HG03565 (cell line): ENCODE data around the gene SLC66A2.
"Not testable (repeated sequence)": the region's sequence is repeated elsewhere in the genome, so short reads cannot be mapped to it uniquely, and the experiment has no call there.

Experiments used
- ATAC-seq: cut with Tn5 transposase; IDR thresholded peaks from one replicate; pipeline ENCODE4 v1.9.1; 2021; ENCODE audit warnings: mild to moderate bottlenecking, moderate library complexity; ENCODE audit not compliant: unreplicated experiment

The SLC66A2 gene

DNA sequence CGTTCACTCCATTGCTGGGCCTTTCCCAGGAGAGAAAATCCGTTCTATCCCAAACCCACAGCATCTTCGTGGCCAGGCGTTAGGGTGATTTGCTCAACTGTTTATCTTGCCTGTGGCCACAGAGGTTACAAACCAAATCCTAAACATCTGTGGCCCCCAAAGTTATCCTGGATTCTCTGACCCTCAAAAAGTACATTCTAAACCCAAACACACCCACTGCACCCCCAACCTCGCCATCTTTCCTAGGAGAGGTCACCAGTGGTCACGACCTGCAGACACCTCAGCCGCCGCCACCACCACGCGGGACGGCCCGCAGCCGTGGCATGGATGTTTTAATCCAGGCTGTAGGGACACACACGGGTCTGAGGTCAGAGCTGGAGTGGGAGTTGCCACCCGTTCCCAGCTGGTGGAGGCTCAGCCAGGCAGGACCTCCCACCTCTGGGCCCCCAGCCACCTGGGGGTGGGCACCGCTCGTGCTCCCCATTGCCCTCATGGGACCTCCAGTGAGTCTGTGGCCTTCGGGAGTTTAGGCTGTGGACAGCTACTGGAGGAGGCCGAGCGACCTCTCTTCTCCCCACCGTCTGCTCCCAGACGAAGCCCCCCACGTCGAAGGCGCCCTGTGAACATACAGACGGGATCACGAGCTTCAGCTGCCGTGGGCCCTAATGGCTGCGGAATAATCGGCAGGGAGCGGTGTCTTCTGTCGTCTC is 81.7 kb downstream of the SLC66A2 start:
- ATAC-seq: no peak

- ATAC-seq: no peak
Measured at GRCh38 chr18:79868811-79869541, 82.5 kb downstream of the SLC66A2 start.

GRCh38 chr18:79868168-79868784 is 83.2 kb downstream of the SLC66A2 start:
- no peak for ATAC-seq

DNA sequence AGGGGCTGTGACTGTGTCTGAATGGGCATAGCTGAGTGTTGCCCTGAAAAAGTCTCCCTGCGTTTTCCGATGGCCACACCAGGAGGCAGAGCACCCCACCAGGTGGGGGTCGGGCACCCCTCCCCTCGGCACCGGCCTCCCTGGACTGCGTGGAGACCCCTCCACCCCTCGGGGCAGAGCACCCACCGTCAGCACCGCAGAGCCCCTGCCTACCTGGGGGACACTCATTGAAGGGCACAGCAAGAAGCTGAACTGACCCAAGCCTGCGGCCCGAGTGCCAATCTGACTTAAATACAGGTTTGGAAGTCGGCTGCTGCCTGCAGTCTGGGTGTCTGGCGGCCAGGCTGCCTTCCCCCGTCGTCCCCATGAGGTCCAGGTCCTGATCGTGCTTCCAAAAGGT is 83.8 kb downstream of the SLC66A2 start:
- ATAC-seq: no peak

GRCh38 chr18:79866889-79867574 is 84.4 kb downstream of the SLC66A2 start:
- no peak for ATAC-seq

DNA sequence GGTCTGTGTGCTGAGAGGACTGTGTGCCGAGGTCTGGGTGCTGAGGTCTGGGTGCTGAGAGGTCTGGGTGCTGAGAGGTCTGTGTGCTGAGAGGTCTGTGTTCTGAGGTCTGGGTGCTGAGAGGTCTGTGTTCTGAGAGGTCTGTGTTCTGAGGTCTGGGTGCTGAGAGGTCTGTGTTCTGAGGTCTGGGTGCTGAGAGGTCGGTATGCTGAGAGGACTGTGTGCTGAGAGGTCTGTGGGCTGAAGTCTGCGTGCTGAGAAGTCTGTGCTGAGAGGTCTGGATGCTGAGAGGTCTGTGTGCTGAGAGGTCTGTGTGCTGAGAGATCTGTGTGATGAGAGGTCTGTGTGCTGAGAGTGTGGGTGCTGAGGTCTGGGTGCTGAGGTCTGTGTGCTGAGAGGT is 85.5 kb downstream of the SLC66A2 start:
- ATAC-seq: not testable (repeated sequence)

DNA sequence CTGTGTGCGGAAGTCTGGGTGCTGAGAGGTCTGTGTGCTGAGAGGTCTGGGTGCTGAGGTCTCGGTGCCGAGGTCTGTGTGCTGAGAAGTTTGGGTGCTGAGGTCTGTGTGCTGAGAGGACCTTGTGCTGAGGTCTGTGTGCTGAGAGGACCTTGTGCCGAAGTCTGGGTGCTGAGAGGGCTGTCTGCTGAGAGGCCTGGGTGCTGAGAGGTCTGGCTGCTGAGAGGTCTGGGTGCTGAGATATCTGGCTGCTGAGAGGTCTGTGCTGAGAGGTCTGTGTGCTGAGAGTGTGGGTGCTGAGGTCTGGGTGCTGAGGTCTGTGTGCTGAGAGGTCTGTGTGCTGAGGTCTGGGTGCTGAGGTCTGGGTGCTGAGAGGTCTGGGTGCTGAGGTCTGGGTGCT is 86.5 kb downstream of the SLC66A2 start:
- ATAC-seq: not testable (repeated sequence)

DNA sequence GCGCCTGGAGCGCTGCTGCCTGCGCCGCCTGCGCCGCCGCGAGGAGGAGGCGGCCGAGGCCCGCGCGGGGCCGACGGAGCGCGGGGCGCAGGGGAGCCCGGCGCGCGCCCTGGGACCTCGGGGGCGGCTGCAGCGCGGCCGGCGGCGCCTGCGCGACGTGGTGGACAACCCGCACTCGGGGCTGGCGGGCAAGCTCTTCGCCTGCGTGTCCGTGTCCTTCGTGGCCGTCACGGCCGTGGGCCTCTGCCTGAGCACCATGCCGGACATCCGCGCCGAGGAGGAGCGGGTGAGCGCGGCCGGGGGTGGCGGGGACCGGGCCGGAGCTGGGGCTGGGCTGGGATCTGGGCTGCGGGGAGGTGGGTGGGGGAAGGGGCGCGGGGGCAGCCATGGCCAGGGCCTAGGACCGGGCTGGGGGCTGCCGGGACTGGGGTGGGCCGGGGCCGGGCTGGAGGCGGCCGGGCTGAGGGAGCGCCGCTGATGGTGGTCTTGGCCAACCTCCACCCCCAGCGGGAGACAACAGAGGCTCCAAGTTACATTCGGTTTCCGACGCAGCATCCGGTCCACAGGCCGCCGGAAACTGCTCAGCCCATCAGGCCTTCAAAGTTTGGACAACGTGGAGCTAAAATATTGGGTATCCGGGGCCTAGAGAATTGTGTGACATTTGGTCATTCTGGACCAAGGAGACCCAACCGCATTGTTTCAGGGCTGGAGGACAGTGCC is 87.3 kb downstream of the SLC66A2 start:
- ATAC-seq: no peak

DNA sequence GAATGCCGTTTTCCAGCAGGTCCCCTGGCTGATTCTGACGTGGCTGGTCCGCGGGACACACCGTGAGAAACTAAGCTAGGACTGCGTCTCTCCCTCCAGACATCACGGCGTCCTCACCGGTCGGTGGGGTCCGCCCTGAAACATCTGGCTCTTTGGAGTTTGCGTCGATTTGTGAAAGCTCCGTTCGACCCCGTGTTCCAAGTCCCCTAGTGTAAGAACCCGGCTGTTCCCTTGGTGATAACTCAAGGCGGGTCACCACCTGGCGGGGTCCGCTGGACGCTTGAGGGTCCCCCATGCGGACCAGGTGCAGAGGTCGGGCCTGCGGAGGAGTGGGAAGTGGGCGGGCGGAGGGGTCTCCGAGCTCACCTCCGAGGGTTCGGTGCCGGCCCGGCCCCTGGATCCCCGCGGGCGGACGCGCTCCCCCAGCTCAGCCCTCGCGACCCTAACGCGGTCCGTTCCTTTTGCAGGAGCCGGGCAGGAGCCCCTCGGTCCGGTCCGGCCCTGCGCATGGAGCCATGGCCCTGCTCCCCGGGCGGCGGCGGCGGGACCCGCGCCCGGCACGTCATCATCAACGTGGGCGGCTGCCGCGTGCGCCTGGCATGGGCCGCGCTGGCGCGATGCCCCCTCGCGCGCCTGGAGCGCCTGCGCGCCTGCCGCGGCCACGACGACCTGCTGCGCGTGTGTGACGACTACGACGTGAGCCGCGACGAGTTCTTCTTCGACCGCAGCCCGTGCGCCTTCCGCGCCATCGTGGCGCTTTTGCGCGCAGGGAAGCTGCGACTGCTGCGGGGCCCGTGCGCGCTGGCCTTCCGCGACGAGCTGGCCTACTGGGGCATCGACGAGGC is 88.1 kb downstream of the SLC66A2 start:
- ATAC-seq: no peak

DNA sequence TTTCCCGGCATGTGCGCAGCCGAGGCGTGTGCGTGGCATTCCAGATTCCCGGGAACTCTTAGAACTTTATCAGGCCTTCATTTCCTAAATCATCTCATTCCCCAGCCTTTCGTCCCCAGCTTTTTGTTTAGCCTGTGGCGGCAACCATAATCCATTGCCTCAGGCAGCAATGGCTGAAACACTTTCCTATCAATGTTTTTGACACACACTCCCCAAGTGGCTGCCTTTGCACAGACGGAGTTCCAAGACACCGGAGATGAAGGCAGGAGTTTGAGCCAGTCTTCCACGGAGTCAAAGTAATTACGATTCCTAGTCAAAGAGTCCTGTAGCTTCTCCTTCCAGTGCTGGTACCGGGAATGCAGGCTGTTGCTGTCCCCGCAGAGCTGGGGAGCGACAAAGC is 88.9 kb downstream of the SLC66A2 start:
- no peak for ATAC-seq

DNA sequence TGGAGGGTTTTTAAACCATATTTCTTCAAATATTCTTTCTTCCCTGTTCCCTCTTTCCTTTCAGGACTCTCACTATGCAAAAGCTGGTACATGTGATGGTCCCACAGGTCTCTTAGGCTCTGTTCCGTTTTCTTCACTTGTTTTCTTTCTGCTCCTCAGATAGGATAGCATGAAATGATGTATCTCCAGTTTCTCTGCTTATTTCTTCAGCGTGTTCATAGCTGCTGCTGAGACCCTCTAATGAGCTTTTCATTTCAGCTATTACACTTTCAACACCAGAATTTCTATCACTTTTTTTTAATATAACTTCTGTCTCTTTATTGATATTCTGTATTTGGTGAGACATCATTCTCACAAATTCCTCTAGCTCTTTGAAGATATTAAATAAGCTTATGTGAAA is 89.8 kb downstream of the SLC66A2 start:
- ATAC-seq: no peak

DNA sequence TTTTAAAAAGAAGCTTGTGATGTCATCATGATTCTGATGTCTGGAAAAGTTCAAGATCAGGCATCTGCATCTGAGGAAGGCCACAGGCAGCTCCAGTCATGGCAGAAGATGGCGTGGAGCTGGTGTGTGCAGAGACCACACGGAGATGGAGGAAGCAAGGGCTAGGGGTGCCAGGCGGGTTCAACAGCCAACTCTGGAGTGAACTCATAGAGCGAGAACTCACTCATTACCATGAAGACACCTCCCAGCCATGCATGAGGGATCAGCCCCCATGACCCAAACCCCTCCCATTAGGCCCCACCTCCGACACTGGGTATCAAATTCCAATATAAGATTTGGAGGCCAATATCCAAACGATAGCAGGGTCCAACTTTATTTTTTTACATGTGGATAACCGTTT is 92.1 kb downstream of the SLC66A2 start:
- no peak for ATAC-seq

- no peak for ATAC-seq
Measured at GRCh38 chr18:79857082-79857671, 94.3 kb downstream of the SLC66A2 start.

GRCh38 chr18:79856119-79857007 is 95.1 kb downstream of the SLC66A2 start:
- ATAC-seq: peak; percentile 41

DNA sequence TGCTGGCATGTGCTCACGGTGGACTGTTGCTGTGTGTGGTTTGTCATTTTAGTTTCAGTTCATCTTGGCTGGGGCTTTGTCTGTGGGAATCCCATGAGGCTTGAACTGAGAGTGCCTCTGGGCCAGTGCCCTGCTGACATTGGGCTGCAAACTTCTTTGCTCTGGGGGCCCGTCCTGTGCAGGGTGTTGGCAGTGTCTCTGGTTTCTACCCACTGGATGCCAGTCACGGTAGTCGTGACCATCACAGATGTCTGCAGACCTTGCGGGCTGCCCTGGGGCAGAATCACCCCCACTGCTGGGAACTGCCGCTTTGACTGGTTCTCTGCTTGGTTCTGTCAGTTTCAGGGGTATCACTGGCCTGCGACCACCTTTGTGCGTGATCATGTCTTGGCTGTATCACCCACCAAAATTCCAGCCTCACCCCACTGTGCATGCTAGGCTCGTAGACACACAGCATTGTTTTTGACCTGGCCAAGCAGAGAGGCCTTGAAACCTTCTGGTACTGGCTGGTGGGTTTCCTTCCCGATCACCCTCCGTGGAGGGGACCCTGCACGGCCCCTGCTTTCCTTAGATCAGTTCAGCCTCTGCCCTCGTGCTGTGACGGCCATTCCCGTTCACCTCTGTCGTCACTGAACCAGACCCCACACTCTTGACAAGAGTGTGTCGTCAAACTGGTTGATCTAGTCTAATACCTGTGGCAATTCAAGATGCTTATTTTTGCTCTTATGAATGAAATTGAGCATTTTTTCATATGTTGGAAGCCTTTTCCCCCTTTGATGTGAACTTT is 96.1 kb downstream of the SLC66A2 start:
- peak; percentile 68 for ATAC-seq

DNA sequence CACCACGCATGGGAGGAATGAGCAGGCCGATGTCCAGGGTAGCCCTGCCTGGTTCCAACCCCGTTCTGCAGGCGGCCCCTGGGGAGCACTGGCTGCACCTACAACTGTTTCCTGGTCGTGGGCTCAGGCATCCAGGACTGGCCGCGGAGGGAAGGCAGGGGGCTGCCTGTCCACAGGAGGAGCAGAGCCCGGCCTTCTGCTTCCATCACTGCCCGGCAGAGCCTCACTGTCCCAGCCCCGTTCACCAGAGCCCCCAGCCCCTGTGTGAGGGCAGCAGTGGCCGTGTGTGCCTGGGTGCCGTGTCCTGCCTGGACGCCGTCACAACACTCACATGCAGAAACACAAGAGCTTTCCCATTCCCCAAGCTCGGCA is 97.5 kb downstream of the SLC66A2 start:
- ATAC-seq: no peak

- ATAC-seq: no peak
Measured at GRCh38 chr18:79853303-79853992, 98.0 kb downstream of the SLC66A2 start.
